Measurements from ENCODE around the gene SLC35A2. TPM values are rescaled to one million over a fixed set of nuclear protein-coding genes. Genes with fewer than 3 reads are reported as not detected.

Gene SLC35A2
- total RNA-seq, 4 donors from 2014 or later: 12.6 to 18.7 (median 18.5) TPM

DNA sequence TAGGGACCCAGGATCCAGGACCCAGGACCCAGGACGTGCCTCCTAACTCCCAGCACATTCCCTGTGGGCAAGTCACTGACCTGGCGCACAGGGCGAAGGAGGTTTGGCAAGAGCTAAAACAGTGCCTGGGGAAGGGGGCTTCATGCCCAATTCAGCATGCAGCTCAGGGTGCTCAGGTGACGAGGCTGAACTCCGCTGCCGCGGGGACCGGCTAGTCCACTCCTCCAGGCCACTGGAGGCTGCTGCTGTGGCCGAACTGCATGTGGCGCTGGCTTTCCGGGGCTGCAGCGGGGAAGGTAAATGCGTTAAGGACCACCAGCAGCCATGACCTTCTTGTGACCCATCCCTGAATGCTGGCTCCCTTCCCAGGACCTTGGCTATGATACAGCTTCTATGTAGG lies 12.3 kb upstream of the SLC35A2 start:
- Histone ChIP-seq H3K27ac (no peak overlapping the region), H3K9me3 (no peaks in the 10 kb centered on the region), H3K4me1 (peaks cover 0 to 4% of the 10 kb centered on the region in 2 donors), H3K4me3 (no peak overlapping the region), H3K27me3 (no peaks in the 10 kb centered on the region), H3K36me3 (peaks cover 0 to 17% of the 10 kb centered on the region in 2 donors)
- TF ChIP-seq POLR2A (IDR thresholded peaks at IDR 0.05): no peak
- TF ChIP-seq, protein P1, sequence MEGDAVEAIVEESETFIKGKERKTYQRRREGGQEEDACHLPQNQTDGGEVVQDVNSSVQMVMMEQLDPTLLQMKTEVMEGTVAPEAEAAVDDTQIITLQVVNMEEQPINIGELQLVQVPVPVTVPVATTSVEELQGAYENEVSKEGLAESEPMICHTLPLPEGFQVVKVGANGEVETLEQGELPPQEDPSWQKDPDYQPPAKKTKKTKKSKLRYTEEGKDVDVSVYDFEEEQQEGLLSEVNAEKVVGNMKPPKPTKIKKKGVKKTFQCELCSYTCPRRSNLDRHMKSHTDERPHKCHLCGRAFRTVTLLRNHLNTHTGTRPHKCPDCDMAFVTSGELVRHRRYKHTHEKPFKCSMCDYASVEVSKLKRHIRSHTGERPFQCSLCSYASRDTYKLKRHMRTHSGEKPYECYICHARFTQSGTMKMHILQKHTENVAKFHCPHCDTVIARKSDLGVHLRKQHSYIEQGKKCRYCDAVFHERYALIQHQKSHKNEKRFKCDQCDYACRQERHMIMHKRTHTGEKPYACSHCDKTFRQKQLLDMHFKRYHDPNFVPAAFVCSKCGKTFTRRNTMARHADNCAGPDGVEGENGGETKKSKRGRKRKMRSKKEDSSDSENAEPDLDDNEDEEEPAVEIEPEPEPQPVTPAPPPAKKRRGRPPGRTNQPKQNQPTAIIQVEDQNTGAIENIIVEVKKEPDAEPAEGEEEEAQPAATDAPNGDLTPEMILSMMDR (IDR thresholded peaks at IDR 0.05 in 4 of 5, conservative IDR thresholded peaks at IDR 0.05 in 1 of 5): no peak
- ATAC-seq (no peak), DNase-seq (no peak)
- intact Hi-C loops (cut with DNase I; ENCODE audit: low total_unique reads): no loop called here
- in situ Hi-C loops (cut with MboI; ENCODE audit: low sequenced_read_pairs in 4 of 4): no loop called here

DNA sequence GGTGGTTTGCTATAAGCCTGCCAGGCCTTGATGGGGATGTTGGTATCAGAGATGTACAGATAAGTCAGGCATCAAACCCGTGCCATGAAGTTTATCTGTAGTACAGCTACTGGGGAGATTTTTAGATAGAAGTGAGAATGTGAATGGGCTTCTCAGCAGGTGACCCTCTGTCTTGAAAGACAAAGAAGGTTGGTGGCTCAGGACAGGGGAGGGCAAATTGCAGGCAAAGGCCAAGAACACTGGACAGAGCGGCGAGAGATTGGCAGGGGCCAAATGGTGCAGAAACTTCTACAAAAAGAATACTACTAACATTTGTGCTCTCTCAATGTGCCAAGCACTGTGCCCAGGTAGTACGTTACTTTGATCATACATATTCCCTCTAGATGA lies 9.3 kb upstream of the SLC35A2 start:
- intact Hi-C loops (cut with DNase I; ENCODE audit: low total_unique reads): no loop called here
- in situ Hi-C loops (cut with MboI; ENCODE audit: low sequenced_read_pairs in 4 of 4): no loop called here
- TF ChIP-seq, protein P1 (IDR thresholded peaks at IDR 0.05 in 4 of 5, conservative IDR thresholded peaks at IDR 0.05 in 1 of 5): no peak
- TF ChIP-seq POLR2A (IDR thresholded peaks at IDR 0.05): no peak
- Histone ChIP-seq H3K27ac (no peak overlapping the region), H3K4me1 (peaks cover 0 to 4% of the 10 kb centered on the region in 2 donors), H3K27me3 (no peaks in the 10 kb centered on the region), H3K4me3 (no peak overlapping the region), H3K36me3 (peaks cover 0 to 16% of the 10 kb centered on the region in 2 donors), H3K9me3 (no peaks in the 10 kb centered on the region)
- no peak for DNase-seq
- ATAC-seq: no peak

DNA sequence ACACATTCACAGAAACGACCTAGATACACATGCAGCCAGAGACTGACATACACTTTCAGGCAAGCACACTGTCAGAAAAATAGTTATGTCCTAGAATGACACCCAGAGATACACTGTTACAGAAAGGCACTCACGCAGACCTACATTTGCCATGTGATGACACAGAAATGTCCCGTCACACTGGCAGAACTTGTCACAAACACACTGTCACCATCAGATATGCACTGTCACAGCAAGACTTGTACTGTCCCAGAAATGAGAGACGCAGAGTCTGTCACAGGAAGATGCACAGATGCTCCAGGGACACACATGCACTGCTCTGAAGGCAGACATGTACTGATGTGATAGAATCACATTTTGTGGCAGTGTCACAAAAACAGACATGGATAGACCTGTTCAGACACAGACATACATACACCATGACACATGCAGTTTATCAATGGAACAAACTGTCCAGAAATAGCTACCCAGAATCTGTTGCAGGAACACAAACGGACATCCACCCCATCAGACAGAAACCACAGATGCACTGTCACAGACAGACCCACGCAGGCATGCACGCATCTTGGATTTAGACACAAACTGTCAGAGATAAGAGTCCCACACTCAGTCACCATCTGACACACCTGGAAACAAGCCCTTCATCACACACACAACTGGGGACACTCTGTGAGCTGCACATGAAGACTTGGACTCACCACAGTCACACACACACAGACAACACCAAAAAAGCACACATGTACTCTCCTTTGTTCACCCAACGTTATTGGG lies 8.7 kb upstream of the SLC35A2 start:
- no peak for TF ChIP-seq POLR2A (IDR thresholded peaks at IDR 0.05)
- TF ChIP-seq, protein P1 (IDR thresholded peaks at IDR 0.05 in 4 of 5, conservative IDR thresholded peaks at IDR 0.05 in 1 of 5): no peak
- intact Hi-C loops (cut with DNase I; ENCODE audit: low total_unique reads): loop anchor here (1.0 to 5.0 kb wide), 3 partner anchors 37 to 243 kb away; partner anchors contain the start of genes OTUD5 and TFE3
- ATAC-seq: peak in 1 of 2 donors; percentile 4

DNA sequence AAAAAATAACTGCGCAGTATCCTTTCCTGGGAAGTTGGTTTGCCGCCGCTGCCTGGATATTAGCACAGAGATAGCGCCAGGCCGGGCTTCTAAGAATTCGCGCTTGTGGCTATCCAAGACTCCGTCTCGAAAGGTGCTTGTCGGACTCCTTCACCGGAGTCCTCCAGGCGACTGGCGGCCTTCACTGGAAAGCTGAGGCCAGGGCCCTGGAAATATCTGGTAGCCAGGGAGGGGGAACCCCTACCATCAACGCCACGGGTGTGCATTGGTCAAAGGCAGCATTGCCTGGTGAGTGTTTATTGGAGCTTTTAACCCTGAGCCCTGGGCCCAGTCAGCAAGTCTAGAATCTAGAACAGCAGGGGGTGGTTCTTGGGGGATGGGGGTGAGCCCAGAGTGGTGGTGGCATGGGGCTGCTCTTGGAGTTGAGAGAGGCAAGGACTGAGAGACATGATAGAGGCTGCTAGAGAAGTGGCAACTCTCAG lies 8.0 kb upstream of the SLC35A2 start:
- H3K36me3 ChIP-seq: peaks cover 0 to 10% of the 10 kb centered on the region in 2 donors
- intact Hi-C loops (cut with DNase I; ENCODE audit: low total_unique reads): loop anchor here (1.0 to 5.0 kb wide), 3 partner anchors 37 to 242 kb away; partner anchors contain the start of genes OTUD5 and TFE3
- H3K4me3 ChIP-seq: peak overlapping the region; percentile 61 to 74 (median 66)
- H3K9me3 ChIP-seq: no peaks in the 10 kb centered on the region
- H3K27me3 ChIP-seq: no peaks in the 10 kb centered on the region
- peaks cover 0 to 4% of the 10 kb centered on the region in 2 donors for H3K4me1 ChIP-seq
- peak overlapping the region; percentile 83 to 89 (median 86) for H3K27ac ChIP-seq
- in situ Hi-C loops (cut with MboI; ENCODE audit: low sequenced_read_pairs in 4 of 4): no loop called here
- peak; percentile 26 to 31 for ATAC-seq
- no peak for TF ChIP-seq POLR2A (IDR thresholded peaks at IDR 0.05)
- TF ChIP-seq, protein P1 (IDR thresholded peaks at IDR 0.05 in 4 of 5, conservative IDR thresholded peaks at IDR 0.05 in 1 of 5): no peak
- DNase-seq: no peak

More for the DNA sequence above, 8.7 kb upstream of the SLC35A2 start:
- in situ Hi-C loops (cut with MboI; ENCODE audit: low sequenced_read_pairs in 4 of 4): no loop called here
- H3K27me3 ChIP-seq: no peaks in the 10 kb centered on the region
- H3K36me3 ChIP-seq: peaks cover 0 to 10% of the 10 kb centered on the region in 2 donors
- DNase-seq: no peak
- H3K4me3 ChIP-seq: no peak overlapping the region
- H3K9me3 ChIP-seq: no peaks in the 10 kb centered on the region
- H3K27ac ChIP-seq: peak overlapping the region in 3 of 4 donors; percentile 83 to 89 (median 87)
- H3K4me1 ChIP-seq: peaks cover 0 to 4% of the 10 kb centered on the region in 2 donors
